ENCODE measurements around the gene FILIP1L. TPM values are rescaled to one million over a fixed set of nuclear protein-coding genes. Genes with fewer than 3 reads are reported as not detected.

The FILIP1L gene
- total RNA-seq, 1 donor from 2014 or later, result 48.5 TPM

- DNase-seq (ENCODE audit: low spot score), result peak; percentile 98
Observed at GRCh38 chr3:99817437-99818240, 296.7 kb downstream of the FILIP1L start, which contains the start of gene CMSS1. TSS of gene CMSS1 (plus strand) at chr3:99817862.

- no peak for DNase-seq (ENCODE audit: low spot score)
Observed at GRCh38 chr3:99817047-99817436, 297.3 kb downstream of the FILIP1L start.

- no peak for DNase-seq (ENCODE audit: low spot score)
Observed at GRCh38 chr3:99810403-99810802, 303.9 kb downstream of the FILIP1L start.

GRCh38 chr3:99809565-99809964, 304.7 kb downstream of the FILIP1L start:
- no peak for DNase-seq (ENCODE audit: low spot score)

- no peak for DNase-seq (ENCODE audit: low spot score)
Observed at GRCh38 chr3:99808163-99808794, 306.0 kb downstream of the FILIP1L start.

- no peak for DNase-seq (ENCODE audit: low spot score)
Observed at GRCh38 chr3:99805160-99805559, 309.1 kb downstream of the FILIP1L start.

- DNase-seq (ENCODE audit: low spot score), result no peak
Observed at GRCh38 chr3:99803297-99803696, 311.0 kb downstream of the FILIP1L start.

- DNase-seq (ENCODE audit: low spot score), result no peak
Observed at GRCh38 chr3:99799422-99799821, 314.9 kb downstream of the FILIP1L start.

- DNase-seq (ENCODE audit: low spot score), result no peak
Observed at GRCh38 chr3:99795573-99795972, 318.7 kb downstream of the FILIP1L start.

- DNase-seq (ENCODE audit: low spot score), result no peak
Observed at GRCh38 chr3:99794485-99794884, 319.8 kb downstream of the FILIP1L start.

- no peak for DNase-seq (ENCODE audit: low spot score)
Observed at GRCh38 chr3:99789011-99789721, 325.1 kb downstream of the FILIP1L start.

Small RNA genes lying within 50 kb of the gene (microRNA-seq; reads per million reads assigned to microRNA genes)
- gene MIR3921 (ENCODE audit: borderline number of aligned reads), result not detected

Other genes with a start within 250 kb of the FILIP1L start
- 42.0 TPM for gene TBC1D23, start 146.5 kb upstream of the FILIP1L start, total RNA-seq
- gene NIT2, start 220.3 kb upstream of the FILIP1L start, total RNA-seq, result 56.7 TPM

All from mesenteric fat pad (tissue), 1 donor.